ENCODE results near the gene SETDB1. TPM values are rescaled to one million over a fixed set of nuclear protein-coding genes. Genes with fewer than 3 reads are reported as not detected.
"Not testable (repeated sequence)": the region's sequence is repeated elsewhere in the genome, so short reads cannot be mapped to it uniquely, and the experiment has no call there.

The SETDB1 gene
- total and polyA plus RNA-seq, 2 experiments from 2014 or later = 20.1 to 69.9 TPM

GRCh38 chr1:150890033-150890416 lies 36.1 kb upstream of the SETDB1 start:
- Histone ChIP-seq H3K27me3 (no peaks in the 10 kb centered on the region), H3K4me1 (ENCODE audit: low read depth) (no peaks in the 10 kb centered on the region), H3K9me3 (ENCODE audit: low read depth) (no peaks in the 10 kb centered on the region), H3K36me3 (no peaks in the 10 kb centered on the region), H3K27ac (no peak overlapping the region), H3K4me3 (no peak overlapping the region)
- TF ChIP-seq CTCF (IDR thresholded peaks at IDR 0.05; ENCODE audit: low read depth, low read length) = no peak
- DNase-seq (ENCODE audit: low read depth in 1 of 2, low spot score in 1 of 2) = no peak

- no peak for TF ChIP-seq CTCF (IDR thresholded peaks at IDR 0.05; ENCODE audit: low read depth, low read length)
- no peaks in the 10 kb centered on the region for H3K4me1 ChIP-seq (ENCODE audit: low read depth)
- no peak for DNase-seq (ENCODE audit: low read depth in 1 of 2, low spot score in 1 of 2)
Measured at GRCh38 chr1:150893336-150893913, 32.7 kb upstream of the SETDB1 start.

GRCh38 chr1:150895618-150896017 lies 30.5 kb upstream of the SETDB1 start:
- Histone ChIP-seq H3K27ac (no peak overlapping the region), H3K9me3 (ENCODE audit: low read depth) (no peaks in the 10 kb centered on the region), H3K36me3 (no peaks in the 10 kb centered on the region), H3K4me3 (no peak overlapping the region), H3K27me3 (no peaks in the 10 kb centered on the region), H3K4me1 (ENCODE audit: low read depth) (no peaks in the 10 kb centered on the region)
- no peak for TF ChIP-seq CTCF (IDR thresholded peaks at IDR 0.05; ENCODE audit: low read depth, low read length)
- DNase-seq (ENCODE audit: low read depth in 1 of 2, low spot score in 1 of 2) = no peak

More at GRCh38 chr1:150893336-150893913, 32.7 kb upstream of the SETDB1 start:
- no peak overlapping the region for H3K27ac ChIP-seq
- H3K27me3 ChIP-seq = no peaks in the 10 kb centered on the region
- no peaks in the 10 kb centered on the region for H3K9me3 ChIP-seq (ENCODE audit: low read depth)
- no peak overlapping the region for H3K4me3 ChIP-seq
- H3K36me3 ChIP-seq = no peaks in the 10 kb centered on the region

DNA sequence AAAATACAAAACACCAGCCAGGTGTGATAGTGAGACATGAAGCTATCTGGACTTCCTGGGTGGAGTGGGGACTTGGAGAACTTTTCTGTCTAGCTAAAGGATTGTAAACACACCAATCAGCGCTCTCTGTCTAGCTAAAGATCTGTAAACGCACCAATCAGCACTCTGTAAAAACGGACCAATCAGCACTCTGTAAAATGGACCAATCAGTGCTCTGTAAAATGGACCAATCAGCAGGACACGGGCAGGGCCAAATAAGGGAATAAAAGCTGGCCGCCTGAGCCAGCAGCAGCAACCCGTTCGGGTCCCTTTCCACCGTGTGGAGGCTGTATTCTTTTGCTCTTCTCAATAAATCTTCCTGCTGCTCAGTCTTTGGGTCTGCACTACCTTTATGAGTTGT lies 26.4 kb upstream of the SETDB1 start:
- H3K27me3 ChIP-seq; DNase-seq (ENCODE audit: low read depth in 1 of 2, low spot score in 1 of 2); H3K4me3 ChIP-seq; H3K36me3 ChIP-seq; H3K27ac ChIP-seq; H3K4me1 ChIP-seq (ENCODE audit: low read depth); H3K9me3 ChIP-seq (ENCODE audit: low read depth): not testable (repeated sequence)

GRCh38 chr1:150902346-150902745 lies 23.8 kb upstream of the SETDB1 start:
- no peak for TF ChIP-seq CTCF (IDR thresholded peaks at IDR 0.05; ENCODE audit: low read depth, low read length)
- DNase-seq (ENCODE audit: low read depth in 1 of 2, low spot score in 1 of 2) = no peak

GRCh38 chr1:150902751-150903150 lies 23.4 kb upstream of the SETDB1 start:
- no peak for TF ChIP-seq CTCF (IDR thresholded peaks at IDR 0.05; ENCODE audit: low read depth, low read length)
- Histone ChIP-seq H3K9me3 (ENCODE audit: low read depth) (no peaks in the 10 kb centered on the region), H3K36me3 (no peaks in the 10 kb centered on the region), H3K4me3 (no peak overlapping the region), H3K27ac (no peak overlapping the region), H3K4me1 (ENCODE audit: low read depth) (no peaks in the 10 kb centered on the region), H3K27me3 (no peaks in the 10 kb centered on the region)
- DNase-seq (ENCODE audit: low read depth in 1 of 2, low spot score in 1 of 2) = no peak

More at GRCh38 chr1:150902346-150902745, 23.8 kb upstream of the SETDB1 start:
- no peaks in the 10 kb centered on the region for H3K9me3 ChIP-seq (ENCODE audit: low read depth)
- no peaks in the 10 kb centered on the region for H3K36me3 ChIP-seq
- H3K4me3 ChIP-seq = no peak overlapping the region
- H3K4me1 ChIP-seq (ENCODE audit: low read depth) = no peaks in the 10 kb centered on the region
- no peak overlapping the region for H3K27ac ChIP-seq
- no peaks in the 10 kb centered on the region for H3K27me3 ChIP-seq

Measured in cardiac muscle cell (in vitro differentiated cells and primary cell).